ENCODE results near the gene REV3L. TPM values are rescaled to one million over a fixed set of nuclear protein-coding genes. Genes with fewer than 3 reads are reported as not detected.

Gene REV3L
- polyA plus RNA-seq, 2 of the 4 experiments (the other 2 are of a cell fraction), result 4.1 to 12.4 TPM

DNA sequence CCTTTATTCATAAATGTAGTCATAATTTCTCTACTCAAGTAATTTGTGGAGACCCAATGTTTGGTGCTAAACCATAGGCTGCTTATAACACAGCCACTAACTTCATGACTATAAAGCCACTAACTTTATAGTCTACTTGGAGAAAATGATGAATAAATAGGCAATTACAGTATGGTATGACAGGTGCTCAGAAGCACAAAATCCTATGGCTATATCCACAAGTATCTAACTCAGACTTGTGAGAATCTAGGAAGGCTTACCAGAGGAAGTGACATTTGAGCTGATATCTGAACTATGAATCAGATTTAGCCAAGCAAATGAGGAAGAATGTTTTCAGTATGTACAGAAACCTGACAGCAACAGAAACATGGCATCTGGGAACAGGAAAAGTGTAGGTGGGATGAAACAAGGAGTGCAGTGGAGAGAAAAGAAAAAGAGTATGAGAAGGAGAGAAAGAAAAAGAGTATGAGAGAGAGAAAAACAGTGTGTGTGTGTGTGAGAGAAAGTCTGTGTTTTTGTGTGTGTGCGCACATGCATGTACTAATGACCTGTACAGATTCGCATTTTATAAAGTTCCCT is 59.9 kb downstream of the REV3L start:
- FAIRE-seq (no peak), DNase-seq (ENCODE audit: low read depth in 1 of 2, low spot score in 1 of 2) (no peak), ATAC-seq (no peak)
- ChIA-PET POLR2A (no interaction called here), CTCF (interaction anchor here (1.5 kb wide), 1 partner anchor 19 kb away, joined by 5 read pairs; no protein-coding TSS in a partner anchor)
- Histone ChIP-seq H3K4me2 (no peak overlapping the region), H3K27ac (no peak overlapping the region), H3K4me3 (no peak overlapping the region), H3K4me1 (peaks cover 28% of the 10 kb centered on the region; the same call in 2 of the 3 replicates), H3K9me3 (peaks cover 2% of the 10 kb centered on the region; the same call in 1 of the 3 replicates)
- TF ChIP-seq ZFP36 (IDR thresholded peaks at IDR 0.05; ENCODE audit: borderline replicate concordance, partially characterized antibody) (peak; percentile 20), HOXB5 (CRISPR knock-in tag; IDR thresholded peaks at IDR 0.05) (no peak)
- WGBS (ENCODE audit: missing lambda C conversion rate), result 50% methylated on average over 2 of the region's 2 CpGs

DNA sequence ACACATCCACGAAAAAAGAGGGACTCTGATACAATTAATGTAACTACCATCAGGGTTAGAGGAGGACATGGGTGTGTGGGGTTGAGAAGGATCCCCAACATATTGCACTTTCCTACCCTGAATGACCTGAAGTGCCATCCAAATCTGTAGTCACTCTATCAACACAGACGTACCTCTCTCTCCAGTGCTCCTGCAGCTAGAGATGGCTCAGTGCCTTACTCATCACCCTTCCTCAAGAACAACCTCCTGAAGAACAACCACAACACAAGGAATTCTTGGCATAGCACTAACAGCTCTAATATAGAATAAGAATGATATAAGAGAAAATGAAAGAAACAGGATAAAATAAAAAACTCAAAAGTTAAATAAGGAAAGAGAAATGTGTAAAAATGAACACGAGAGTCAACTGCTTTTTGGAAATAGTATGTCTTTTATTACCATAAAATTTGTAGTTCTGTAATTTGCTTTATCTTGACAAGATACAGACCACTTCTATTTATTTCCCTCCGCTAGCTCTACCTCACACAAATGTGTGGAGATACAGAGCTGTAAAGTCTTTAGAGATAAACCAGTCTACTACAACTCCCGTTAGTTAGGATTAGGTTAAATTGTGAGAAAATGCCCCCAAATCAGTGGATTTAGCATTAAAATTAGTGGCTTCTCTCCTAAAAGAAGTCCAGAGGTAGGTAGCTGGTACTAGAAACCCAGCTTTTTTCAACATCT is 63.9 kb downstream of the REV3L start:
- FAIRE-seq, result no peak
- ATAC-seq, result no peak; a peak in 1 of 6 replicates
- WGBS (ENCODE audit: missing lambda C conversion rate), result 77% methylated on average over 5 of the region's 5 CpGs
- CTCF ChIA-PET, result no interaction called here
- Histone ChIP-seq H3K27ac (no peak overlapping the region), H3K4me1 (peaks cover 11% of the 10 kb centered on the region; the same call in 1 of the 3 replicates), H3K4me3 (no peak overlapping the region), H3K4me2 (no peak overlapping the region), H3K9me3 (no peaks in the 10 kb centered on the region)
- TF ChIP-seq MAZ (IDR thresholded peaks at IDR 0.05; ENCODE audit: borderline replicate concordance, low read depth, low read length) (no peak), PHF8 (IDR thresholded peaks at IDR 0.05; ENCODE audit: borderline replicate concordance, low read depth) (no peak), SMC3 (IDR thresholded peaks at IDR 0.05) (no peak), HEYL (CRISPR knock-in tag; IDR thresholded peaks at IDR 0.05) (no peak), JUN (IDR thresholded peaks at IDR 0.05) (no peak), EP300 (IDR thresholded peaks at IDR 0.05) (no peak), BHLHE40 (IDR thresholded peaks at IDR 0.05; ENCODE audit: low read depth, low read length) (no peak), KDM1A (IDR thresholded peaks at IDR 0.05; ENCODE audit: low read depth) (no peak)
- TF ChIP-seq, protein P1, sequence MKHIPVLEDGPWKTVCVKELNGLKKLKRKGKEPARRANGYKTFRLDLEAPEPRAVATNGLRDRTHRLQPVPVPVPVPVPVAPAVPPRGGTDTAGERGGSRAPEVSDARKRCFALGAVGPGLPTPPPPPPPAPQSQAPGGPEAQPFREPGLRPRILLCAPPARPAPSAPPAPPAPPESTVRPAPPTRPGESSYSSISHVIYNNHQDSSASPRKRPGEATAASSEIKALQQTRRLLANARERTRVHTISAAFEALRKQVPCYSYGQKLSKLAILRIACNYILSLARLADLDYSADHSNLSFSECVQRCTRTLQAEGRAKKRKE (CRISPR knock-in tag; IDR thresholded peaks at IDR 0.05; ENCODE audit: low read depth), result no peak
- TF ChIP-seq, protein P2, sequence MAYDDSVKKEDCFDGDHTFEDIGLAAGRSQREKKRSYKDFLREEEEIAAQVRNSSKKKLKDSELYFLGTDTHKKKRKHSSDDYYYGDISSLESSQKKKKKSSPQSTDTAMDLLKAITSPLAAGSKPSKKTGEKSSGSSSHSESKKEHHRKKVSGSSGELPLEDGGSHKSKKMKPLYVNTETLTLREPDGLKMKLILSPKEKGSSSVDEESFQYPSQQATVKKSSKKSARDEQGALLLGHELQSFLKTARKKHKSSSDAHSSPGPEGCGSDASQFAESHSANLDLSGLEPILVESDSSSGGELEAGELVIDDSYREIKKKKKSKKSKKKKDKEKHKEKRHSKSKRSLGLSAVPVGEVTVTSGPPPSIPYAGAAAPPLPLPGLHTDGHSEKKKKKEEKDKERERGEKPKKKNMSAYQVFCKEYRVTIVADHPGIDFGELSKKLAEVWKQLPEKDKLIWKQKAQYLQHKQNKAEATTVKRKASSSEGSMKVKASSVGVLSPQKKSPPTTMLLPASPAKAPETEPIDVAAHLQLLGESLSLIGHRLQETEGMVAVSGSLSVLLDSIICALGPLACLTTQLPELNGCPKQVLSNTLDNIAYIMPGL (CRISPR knock-in tag; IDR thresholded peaks at IDR 0.05; ENCODE audit: borderline replicate concordance), result no peak
- TF ChIP-seq, protein P3, sequence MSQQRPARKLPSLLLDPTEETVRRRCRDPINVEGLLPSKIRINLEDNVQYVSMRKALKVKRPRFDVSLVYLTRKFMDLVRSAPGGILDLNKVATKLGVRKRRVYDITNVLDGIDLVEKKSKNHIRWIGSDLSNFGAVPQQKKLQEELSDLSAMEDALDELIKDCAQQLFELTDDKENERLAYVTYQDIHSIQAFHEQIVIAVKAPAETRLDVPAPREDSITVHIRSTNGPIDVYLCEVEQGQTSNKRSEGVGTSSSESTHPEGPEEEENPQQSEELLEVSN (IDR thresholded peaks at IDR 0.05; ENCODE audit: borderline replicate concordance, low read depth), result no peak
- TF ChIP-seq, protein P4, sequence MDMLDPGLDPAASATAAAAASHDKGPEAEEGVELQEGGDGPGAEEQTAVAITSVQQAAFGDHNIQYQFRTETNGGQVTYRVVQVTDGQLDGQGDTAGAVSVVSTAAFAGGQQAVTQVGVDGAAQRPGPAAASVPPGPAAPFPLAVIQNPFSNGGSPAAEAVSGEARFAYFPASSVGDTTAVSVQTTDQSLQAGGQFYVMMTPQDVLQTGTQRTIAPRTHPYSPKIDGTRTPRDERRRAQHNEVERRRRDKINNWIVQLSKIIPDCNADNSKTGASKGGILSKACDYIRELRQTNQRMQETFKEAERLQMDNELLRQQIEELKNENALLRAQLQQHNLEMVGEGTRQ (IDR thresholded peaks at IDR 0.05), result no peak
- TF ChIP-seq, protein P5, sequence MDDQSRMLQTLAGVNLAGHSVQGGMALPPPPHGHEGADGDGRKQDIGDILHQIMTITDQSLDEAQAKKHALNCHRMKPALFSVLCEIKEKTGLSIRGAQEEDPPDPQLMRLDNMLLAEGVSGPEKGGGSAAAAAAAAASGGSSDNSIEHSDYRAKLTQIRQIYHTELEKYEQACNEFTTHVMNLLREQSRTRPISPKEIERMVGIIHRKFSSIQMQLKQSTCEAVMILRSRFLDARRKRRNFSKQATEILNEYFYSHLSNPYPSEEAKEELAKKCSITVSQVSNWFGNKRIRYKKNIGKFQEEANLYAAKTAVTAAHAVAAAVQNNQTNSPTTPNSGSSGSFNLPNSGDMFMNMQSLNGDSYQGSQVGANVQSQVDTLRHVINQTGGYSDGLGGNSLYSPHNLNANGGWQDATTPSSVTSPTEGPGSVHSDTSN (IDR thresholded peaks at IDR 0.05), result no peak
- TF ChIP-seq, protein P6, sequence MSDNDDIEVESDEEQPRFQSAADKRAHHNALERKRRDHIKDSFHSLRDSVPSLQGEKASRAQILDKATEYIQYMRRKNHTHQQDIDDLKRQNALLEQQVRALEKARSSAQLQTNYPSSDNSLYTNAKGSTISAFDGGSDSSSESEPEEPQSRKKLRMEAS (IDR thresholded peaks at IDR 0.05), result no peak
- POLR2A ChIA-PET, result no interaction called here
- DNase-seq (ENCODE audit: low read depth in 1 of 2, low spot score in 1 of 2), result no peak

Data from A549 (cell line).